ENCODE results near the gene NODAL.

- TF ChIP-seq CTCF (IDR thresholded peaks at IDR 0.05; ENCODE audit: poor library complexity, severe bottlenecking) (no peak), POLR2AphosphoS5 (IDR thresholded peaks at IDR 0.05) (no peak), TAF1 (IDR thresholded peaks at IDR 0.05; ENCODE audit: low read depth) (no peak), MXI1 (conservative IDR thresholded peaks at IDR 0.05; ENCODE audit: poor library complexity, severe bottlenecking) (no peak), EZH2 (IDR thresholded peaks at IDR 0.05; ENCODE audit: borderline replicate concordance, insufficient read depth, low read length, poor library complexity, severe bottlenecking) (no peak)
Measured at GRCh38 chr10:70459061-70459773, 17.7 kb upstream of the NODAL start.

Measured in neural cell (in vitro differentiated cells).